H9 (cell line): ENCODE results near the gene TERT. TPM values are rescaled to one million over a fixed set of nuclear protein-coding genes. Genes with fewer than 3 reads are reported as not detected.

ENCODE experiments used
- DNase-seq: peaks from one replicate; pipeline ENCODE4 v3.0.0-alpha.2; 2017
- H2AFZ ChIP-seq: one replicate; pipeline ENCODE4 v1.6.1; 2013; ENCODE audit warnings: mild to moderate bottlenecking, low read length, control low read depth, moderate library complexity
- H2AK5ac ChIP-seq: 2 replicates; pipeline ENCODE4 v1.6.1; 2013; ENCODE audit warnings: low read length, control low read depth, mixed read lengths; ENCODE audit not compliant: insufficient read length
- H2BK120ac ChIP-seq: one replicate; pipeline ENCODE4 v1.6.1; 2013; ENCODE audit warnings: low read depth, mild to moderate bottlenecking, low read length, control low read depth, inconsistent platforms; ENCODE audit not compliant: poor library complexity, severe bottlenecking
- H2BK12ac ChIP-seq: 2 replicates; pipeline ENCODE4 v1.6.1; 2013; ENCODE audit warnings: low read length, control low read depth, mixed read lengths, low read depth; ENCODE audit not compliant: insufficient read length
- H2BK15ac ChIP-seq: 2 replicates; pipeline ENCODE4 v1.6.1; 2013; ENCODE audit warnings: low read depth, low read length, control low read depth
- H2BK20ac ChIP-seq: one replicate; pipeline ENCODE4 v1.6.1; 2013; ENCODE audit warnings: low read depth, mild to moderate bottlenecking, low read length, control low read depth, inconsistent platforms; ENCODE audit not compliant: poor library complexity, severe bottlenecking
- H2BK5ac ChIP-seq: 2 replicates; pipeline ENCODE4 v1.6.1; 2013; ENCODE audit warnings: low read length, control low read depth, mixed read lengths; ENCODE audit not compliant: insufficient read length
- H3K14ac ChIP-seq: 2 replicates; pipeline ENCODE4 v1.6.1; 2013; ENCODE audit warnings: low read length, control low read depth; ENCODE audit not compliant: insufficient read depth
- H3K18ac ChIP-seq: 2 replicates; pipeline ENCODE4 v1.6.1; 2013; ENCODE audit warnings: low read depth, mild to moderate bottlenecking, mixed read lengths, low read length, control low read depth; ENCODE audit not compliant: insufficient read length
- H3K23ac ChIP-seq: 2 replicates; pipeline ENCODE4 v1.6.1; 2013; ENCODE audit warnings: low read length, control low read depth, mixed read lengths, low read depth; ENCODE audit not compliant: insufficient read length
- H3K23me2 ChIP-seq: 2 replicates; pipeline ENCODE4 v1.6.1; 2013; ENCODE audit warnings: low read depth, mild to moderate bottlenecking, mixed read lengths, low read length, control low read depth; ENCODE audit not compliant: insufficient read length, poor library complexity, severe bottlenecking
- H3K27ac ChIP-seq: 2 replicates; pipeline ENCODE4 v1.5.1; 2013; ENCODE audit warnings: low read length, control low read depth, mixed read lengths, low read depth; ENCODE audit not compliant: insufficient read length
- H3K27me3 ChIP-seq: 2 replicates; pipeline ENCODE4 v1.6.1; 2013; ENCODE audit warnings: low read length, control low read depth, inconsistent platforms; ENCODE audit not compliant: insufficient read depth
- H3K4ac ChIP-seq: 2 replicates; pipeline ENCODE4 v1.6.1; 2013; ENCODE audit warnings: low read depth, mild to moderate bottlenecking, control low read depth, inconsistent platforms, low read length, moderate library complexity
- H3K4me1 ChIP-seq: 2 replicates; pipeline ENCODE4 v1.6.1; 2013; ENCODE audit warnings: low read length, control low read depth, inconsistent platforms; ENCODE audit not compliant: insufficient read depth
- H3K4me2 ChIP-seq: 2 replicates; pipeline ENCODE4 v1.6.1; 2013; ENCODE audit warnings: low read length, control low read depth, mixed read lengths; ENCODE audit not compliant: insufficient read length, insufficient read depth
- H3K56ac ChIP-seq: 2 replicates; pipeline ENCODE4 v1.6.1; 2013; ENCODE audit warnings: low read depth, mild to moderate bottlenecking, mixed read lengths, low read length, control low read depth; ENCODE audit not compliant: insufficient read length
- H3K79me1 ChIP-seq: 2 replicates; pipeline ENCODE4 v1.6.1; 2013; ENCODE audit warnings: low read depth, mild to moderate bottlenecking, moderate library complexity, low read length, control low read depth, inconsistent platforms; ENCODE audit not compliant: insufficient read depth, poor library complexity, severe bottlenecking
- H3K79me2 ChIP-seq: 2 replicates; pipeline ENCODE4 v1.6.1; 2013; ENCODE audit warnings: low read length, control low read depth, inconsistent platforms; ENCODE audit not compliant: insufficient read depth
- H3K9ac ChIP-seq: 2 replicates; pipeline ENCODE4 v1.6.1; 2013; ENCODE audit warnings: low read length, control low read depth, mixed read lengths; ENCODE audit not compliant: insufficient read length; ENCODE audit errors: extremely low read depth
- H3K9me3 ChIP-seq: one replicate; pipeline ENCODE4 v1.6.1; 2013; ENCODE audit warnings: low read depth, low read length, inconsistent platforms; ENCODE audit not compliant: control insufficient read depth
- H3T11ph ChIP-seq: one replicate; pipeline ENCODE4 v1.6.1; 2013; ENCODE audit warnings: mild to moderate bottlenecking, low read length, control low read depth, inconsistent platforms
- H4K20me1 ChIP-seq: one replicate; pipeline ENCODE4 v1.6.1; 2013; ENCODE audit not compliant: control insufficient read depth, insufficient read length, insufficient read depth
- H4K5ac ChIP-seq: 2 replicates; pipeline ENCODE4 v1.6.1; 2013; ENCODE audit warnings: low read depth, mild to moderate bottlenecking, mixed read lengths, low read length, control low read depth; ENCODE audit not compliant: insufficient read length
- H4K8ac ChIP-seq: replicated peaks from 2 replicates; pipeline ENCODE4 v1.6.1; 2013; ENCODE audit warnings: low read length, control low read depth, mixed read lengths, low read depth; ENCODE audit not compliant: insufficient read length
- H4K91ac ChIP-seq: 2 replicates; pipeline ENCODE4 v1.6.1; 2013; ENCODE audit warnings: low read depth, mild to moderate bottlenecking, moderate library complexity, mixed read lengths, low read length, control low read depth; ENCODE audit not compliant: insufficient read length
- H3K27ac Mint-ChIP-seq, 3 experiments: 2 replicates in 2 of 3; 3 replicates in 1 of 3; pipeline ENCODE4 v1.8.0; 2020 to 2021; ENCODE audit warnings: mixed read lengths in 3 of 3, mild to moderate bottlenecking in 1 of 3, moderate library complexity in 1 of 3
- H3K27me3 Mint-ChIP-seq: 2 replicates; pipeline ENCODE4 v1.8.0; 2021; ENCODE audit warnings: low read depth, mild to moderate bottlenecking, moderate library complexity, mixed read lengths
- H3K36me3 Mint-ChIP-seq, 3 experiments: 2 replicates in 2 of 3; 3 replicates in 1 of 3; pipeline ENCODE4 v1.8.0; 2020 to 2021; ENCODE audit warnings: low read depth in 3 of 3, mixed read lengths in 3 of 3; ENCODE audit not compliant: insufficient read depth in 1 of 3
- H3K4me1 Mint-ChIP-seq, 2 experiments: 2 replicates each; pipeline ENCODE4 v1.8.0; 2020; ENCODE audit warnings: mixed read lengths in 2 of 2
- H3K4me3 Mint-ChIP-seq, 2 experiments: 2 replicates in 1 of 2; 3 replicates in 1 of 2; pipeline ENCODE4 v1.8.0; 2020 to 2021; ENCODE audit warnings: mild to moderate bottlenecking in 2 of 2, mixed read lengths in 2 of 2, moderate library complexity in 1 of 2
- H3K9me3 Mint-ChIP-seq, 2 experiments: 2 replicates in 1 of 2; 3 replicates in 1 of 2; pipeline ENCODE4 v1.8.0; 2020; ENCODE audit warnings: mild to moderate bottlenecking in 2 of 2, mixed read lengths in 2 of 2, moderate library complexity in 1 of 2
- WGBS: extraction: QIAGEN DNeasy Blood & Tissue Kit; methylation state at CpG from one replicate; pipeline ENCODE4 v1.1.7; 2013; ENCODE audit warnings: missing lambda C conversion rate, low lambda C conversion rate, mixed read lengths; ENCODE audit not compliant: insufficient read length; ENCODE audit errors: extremely low coverage; 5-methylcytosine and 5-hydroxymethylcytosine counted together
- total RNA-seq: library from RNA; stranded (reverse); gene quantifications from 2 replicates; pipeline ENCODE4 v1.2.1, GENCODE V29; 2021
- TF ChIP-seq, protein P1 (sequence below): fragments of 200-600 bp; sonication (generic); conservative IDR thresholded peaks from 3 replicates; pipeline ENCODE4 v1.8.0; 2021; ENCODE audit warnings: antibody characterized with exemption, mild to moderate bottlenecking

The TERT gene
- total RNA-seq, 1 experiment from 2014 or later, result 15.5 TPM

DNA sequence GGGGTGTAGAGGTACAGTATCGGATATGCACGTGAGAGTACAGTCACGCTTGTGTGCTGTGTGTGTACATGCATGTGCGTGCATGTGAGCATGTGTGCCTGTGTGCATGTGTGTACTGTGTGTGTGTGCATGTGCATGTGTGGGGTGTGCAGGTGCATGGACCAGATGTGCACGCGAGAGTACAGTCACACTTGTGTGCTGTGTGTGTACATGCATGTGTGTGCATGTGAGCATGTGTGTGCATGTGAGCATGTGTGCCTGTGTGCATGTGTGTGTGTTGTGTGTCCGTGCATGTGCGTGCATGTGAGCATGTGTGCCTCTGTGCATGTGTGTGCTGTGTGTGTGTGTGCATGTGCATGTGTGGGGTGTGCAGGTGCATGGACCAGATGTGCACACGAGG, 83.2 kb downstream of the TERT start:
- no peaks in the 10 kb centered on the region for H3K36me3 Mint-ChIP-seq
- Histone ChIP-seq H3K18ac (no peak overlapping the region), H3K79me1 (no peaks in the 10 kb centered on the region), H3K4me2 (no peak overlapping the region), H2BK5ac (no peak overlapping the region), H3T11ph (no peak overlapping the region), H3K14ac (no peak overlapping the region), H3K79me2 (no peaks in the 10 kb centered on the region), H4K20me1 (peaks cover 3% of the 10 kb centered on the region), H3K4me1 (no peaks in the 10 kb centered on the region), H2AFZ (no peak overlapping the region), H2BK120ac (no peak overlapping the region), H4K91ac (no peak overlapping the region), H3K23me2 (no peaks in the 10 kb centered on the region), H3K27me3 (no peaks in the 10 kb centered on the region), H2BK12ac (no peak overlapping the region), H3K56ac (no peak overlapping the region), H2BK20ac (no peak overlapping the region), H2BK15ac (no peak overlapping the region), H4K8ac (no peak overlapping the region), H3K9me3 (no peaks in the 10 kb centered on the region), H4K5ac (peak overlapping the region; percentile 8), H3K23ac (no peak overlapping the region), H3K27ac (no peak overlapping the region), H3K4ac (no peak overlapping the region), H2AK5ac (no peak overlapping the region), H3K9ac (no peak overlapping the region)
- TF ChIP-seq, protein P1, sequence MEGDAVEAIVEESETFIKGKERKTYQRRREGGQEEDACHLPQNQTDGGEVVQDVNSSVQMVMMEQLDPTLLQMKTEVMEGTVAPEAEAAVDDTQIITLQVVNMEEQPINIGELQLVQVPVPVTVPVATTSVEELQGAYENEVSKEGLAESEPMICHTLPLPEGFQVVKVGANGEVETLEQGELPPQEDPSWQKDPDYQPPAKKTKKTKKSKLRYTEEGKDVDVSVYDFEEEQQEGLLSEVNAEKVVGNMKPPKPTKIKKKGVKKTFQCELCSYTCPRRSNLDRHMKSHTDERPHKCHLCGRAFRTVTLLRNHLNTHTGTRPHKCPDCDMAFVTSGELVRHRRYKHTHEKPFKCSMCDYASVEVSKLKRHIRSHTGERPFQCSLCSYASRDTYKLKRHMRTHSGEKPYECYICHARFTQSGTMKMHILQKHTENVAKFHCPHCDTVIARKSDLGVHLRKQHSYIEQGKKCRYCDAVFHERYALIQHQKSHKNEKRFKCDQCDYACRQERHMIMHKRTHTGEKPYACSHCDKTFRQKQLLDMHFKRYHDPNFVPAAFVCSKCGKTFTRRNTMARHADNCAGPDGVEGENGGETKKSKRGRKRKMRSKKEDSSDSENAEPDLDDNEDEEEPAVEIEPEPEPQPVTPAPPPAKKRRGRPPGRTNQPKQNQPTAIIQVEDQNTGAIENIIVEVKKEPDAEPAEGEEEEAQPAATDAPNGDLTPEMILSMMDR, result no peak
- no peak overlapping the region for H3K27ac Mint-ChIP-seq
- H3K4me3 Mint-ChIP-seq, result peak overlapping the region in 1 of 2 experiments; percentile 29; a peak in 1 of 5 replicates
- H3K9me3 Mint-ChIP-seq, result peaks cover 0 to 6% of the 10 kb centered on the region in 2 experiments; a peak in 3 of 5 replicates
- H3K27me3 Mint-ChIP-seq, result peaks cover 7% of the 10 kb centered on the region
- WGBS, result no CpG with 5 or more reads among the region's 9 CpGs
- DNase-seq, result no peak
- H3K4me1 Mint-ChIP-seq, result no peaks in the 10 kb centered on the region
